Fibroblast of lung (primary cell): ENCODE data around the gene RAI1. TPM values are rescaled to one million over a fixed set of nuclear protein-coding genes. Genes with fewer than 3 reads are reported as not detected.

ENCODE experiments used
- DNase-seq, 2 donors: peaks; one replicate each; pipeline versions ENCODE4 v3.0.0 to v3.0.0-alpha.2; 2010; ENCODE audit warnings: low read depth in 2 of 2
- H2AFZ ChIP-seq: 2 replicates; pipeline ENCODE4 v1.5.1; 2012; ENCODE audit warnings: low read length, control low read depth, inconsistent platforms
- H3K27ac ChIP-seq: 2 replicates; pipeline ENCODE4 v1.5.1; 2011; ENCODE audit warnings: low read length, control low read depth; ENCODE audit not compliant: insufficient read depth
- H3K27me3 ChIP-seq: 2 replicates; pipeline ENCODE4 v1.5.1; 2011; ENCODE audit warnings: mild to moderate bottlenecking, low read length; ENCODE audit not compliant: control insufficient read depth, insufficient read depth
- H3K36me3 ChIP-seq: 2 replicates; pipeline ENCODE4 v1.5.1; 2011; ENCODE audit warnings: low read length; ENCODE audit not compliant: control insufficient read depth, insufficient read depth
- H3K4me1 ChIP-seq: 2 replicates; pipeline ENCODE4 v1.5.1; 2011; ENCODE audit warnings: low read length; ENCODE audit not compliant: control insufficient read depth, insufficient read depth; ENCODE audit errors: extremely low read depth
- H3K4me2 ChIP-seq: 2 replicates; pipeline ENCODE4 v1.5.1; 2011; ENCODE audit warnings: low read length, control low read depth; ENCODE audit not compliant: insufficient read depth; ENCODE audit errors: extremely low read depth
- H3K4me3 ChIP-seq, 4 experiments: fragments of 200-600 bp in 1 of 4; sonication (generic) in 1 of 4; replicated peaks in 1 of 4; 2 replicates each; pipeline ENCODE4 v1.5.1; 2011 to 2016; ENCODE audit warnings: low read length in 4 of 4, low read depth in 3 of 4, mild to moderate bottlenecking in 3 of 4, control low read depth in 2 of 4, inconsistent platforms in 1 of 4, mixed read lengths in 1 of 4; ENCODE audit not compliant: insufficient read depth in 1 of 4; ENCODE audit errors: control extremely low read depth in 1 of 4
- H3K79me2 ChIP-seq: 2 replicates; pipeline ENCODE4 v1.5.1; 2012; ENCODE audit warnings: mild to moderate bottlenecking, low read length, inconsistent platforms; ENCODE audit not compliant: control insufficient read depth, insufficient read depth
- H3K9ac ChIP-seq: 2 replicates; pipeline ENCODE4 v1.5.1; 2011; ENCODE audit warnings: mild to moderate bottlenecking, low read length, control low read depth; ENCODE audit not compliant: insufficient read depth
- H3K9me3 ChIP-seq: 2 replicates; pipeline ENCODE4 v1.5.1; 2012; ENCODE audit warnings: low read depth, low read length; ENCODE audit not compliant: control insufficient read depth, insufficient read depth
- H4K20me1 ChIP-seq: 2 replicates; pipeline ENCODE4 v1.5.1; 2011; ENCODE audit warnings: low read length; ENCODE audit not compliant: control insufficient read depth, insufficient read depth; ENCODE audit errors: extremely low read depth
- CTCF ChIP-seq, 2 donors: IDR thresholded peaks in 1 of 2; conservative IDR thresholded peaks in 1 of 2; 1 replicate in 1 of 2; 2 replicates in 1 of 2; pipeline ENCODE4 v1.5.1; 2011 to 2012; ENCODE audit warnings: low read length in 2 of 2, control low read depth in 1 of 2, inconsistent platforms in 1 of 2, low read depth in 1 of 2, mild to moderate bottlenecking in 1 of 2
- EZH2 ChIP-seq: IDR thresholded peaks from 2 replicates; pipeline ENCODE4 v1.5.1; 2012; ENCODE audit warnings: low read length, control low read depth, mild to moderate bottlenecking; ENCODE audit errors: missing control alignments
- polyA plus RNA-seq, 2 donors: library from polyadenylated mRNA; depleted of rRNA in 1 of 2; stranded (reverse) in 1 of 2; unstranded in 1 of 2; fragments of >200 nt; gene quantifications; 2 replicates each; pipeline ENCODE4 v1.2.1, GENCODE V29; 2011 to 2012; ENCODE audit warnings: missing spikeins in 1 of 2
- total RNA-seq: library from RNA; depleted of rRNA; stranded (reverse); fragments of >200 nt; gene quantifications from 2 replicates; pipeline ENCODE4 v1.2.1, GENCODE V29; 2014

The RAI1 gene
- total and polyA plus RNA-seq, 2 donors (not counting 1 experiment from before 2014, with no cell fraction given) = 2.1 to 6.6 TPM

GRCh38 chr17:17741349-17742023, 60.2 kb downstream of the RAI1 start:
- Histone ChIP-seq H3K4me1 (peaks cover 40% of the 10 kb centered on the region), H3K9ac (no peak overlapping the region), H3K79me2 (peaks cover 36% of the 10 kb centered on the region), H3K27me3 (no peaks in the 10 kb centered on the region), H3K9me3 (no peaks in the 10 kb centered on the region), H2AFZ (no peak overlapping the region), H4K20me1 (no peaks in the 10 kb centered on the region), H3K36me3 (no peaks in the 10 kb centered on the region), H3K4me2 (peak overlapping the region; percentile 81), H3K27ac (peak overlapping the region; percentile 34), H3K4me3 (peak overlapping the region in 1 of 4 experiments; percentile 1)
- TF ChIP-seq EZH2 (no peak), CTCF (conservative IDR thresholded peaks at IDR 0.05 in 1 of 2, IDR thresholded peaks at IDR 0.05 in 1 of 2; ENCODE audit: low read depth in 1 of 2, low read length in 2 of 2) (peak; percentile 22 to 35)
- peak; percentile 46 to 56 for DNase-seq

GRCh38 chr17:17742133-17742621, 60.9 kb downstream of the RAI1 start:
- Histone ChIP-seq H3K36me3 (no peaks in the 10 kb centered on the region), H2AFZ (no peak overlapping the region), H4K20me1 (no peaks in the 10 kb centered on the region), H3K4me1 (peaks cover 42% of the 10 kb centered on the region), H3K9me3 (no peaks in the 10 kb centered on the region), H3K4me2 (peak overlapping the region; percentile 81), H3K79me2 (peaks cover 35% of the 10 kb centered on the region), H3K9ac (no peak overlapping the region), H3K27me3 (no peaks in the 10 kb centered on the region), H3K27ac (no peak overlapping the region), H3K4me3 (no peak overlapping the region)
- TF ChIP-seq CTCF (conservative IDR thresholded peaks at IDR 0.05 in 1 of 2, IDR thresholded peaks at IDR 0.05 in 1 of 2; ENCODE audit: low read depth in 1 of 2, low read length in 2 of 2) (no peak), EZH2 (no peak)
- DNase-seq = peak; percentile 50 to 66

GRCh38 chr17:17742688-17743390, 61.6 kb downstream of the RAI1 start:
- TF ChIP-seq EZH2 (no peak), CTCF (conservative IDR thresholded peaks at IDR 0.05 in 1 of 2, IDR thresholded peaks at IDR 0.05 in 1 of 2; ENCODE audit: low read depth in 1 of 2, low read length in 2 of 2) (no peak)
- Histone ChIP-seq H3K27me3 (no peaks in the 10 kb centered on the region), H3K4me2 (no peak overlapping the region), H3K9me3 (no peaks in the 10 kb centered on the region), H3K36me3 (no peaks in the 10 kb centered on the region), H3K27ac (no peak overlapping the region), H3K4me1 (peaks cover 45% of the 10 kb centered on the region), H3K79me2 (peaks cover 30% of the 10 kb centered on the region), H3K9ac (no peak overlapping the region), H3K4me3 (no peak overlapping the region), H2AFZ (no peak overlapping the region), H4K20me1 (no peaks in the 10 kb centered on the region)
- no peak for DNase-seq
